Measurements from ENCODE around the gene VWA8. TPM values are rescaled to one million over a fixed set of nuclear protein-coding genes. Genes with fewer than 3 reads are reported as not detected.

The VWA8 gene
- total RNA-seq, 1 experiment from 2014 or later: 22.6 TPM

- ChIA-PET CTCF (no interaction called here), RAD21 (ENCODE audit: low non-redundant PET in 1 of 2, low total read pairs in 2 of 2, uncharacterized antibody in 2 of 2, unreplicated experiment in 2 of 2) (no interaction called here), POLR2A (no interaction called here)
- DNase-seq (ENCODE audit: low read depth, low spot score) (no peak), ATAC-seq (no peak)
- H3K27ac ChIP-seq (ENCODE audit: low read depth, low read length): no peak overlapping the region
- no peaks in the 10 kb centered on the region for H4K20me1 ChIP-seq (ENCODE audit: insufficient read depth)
- H3K79me2 ChIP-seq (ENCODE audit: insufficient read depth, low read length): no peaks in the 10 kb centered on the region
- TF ChIP-seq RAD21 (IDR thresholded peaks at IDR 0.05; ENCODE audit: low read depth) (no peak), EZH2 (IDR thresholded peaks at IDR 0.05) (no peak), ZNF274 (IDR thresholded peaks at IDR 0.05; ENCODE audit: low read depth, low read length) (no peak), ELF1 (IDR thresholded peaks at IDR 0.05; ENCODE audit: borderline replicate concordance, low read depth) (no peak), FOSL1 (IDR thresholded peaks at IDR 0.05; ENCODE audit: low read depth) (no peak), YY1 (IDR thresholded peaks at IDR 0.05; ENCODE audit: extremely low read depth, insufficient replicate concordance, low read depth, low read length) (no peak), CEBPB (IDR thresholded peaks at IDR 0.05; ENCODE audit: low read depth) (no peak), CBX3 (IDR thresholded peaks at IDR 0.05; ENCODE audit: low read depth) (no peak), SIN3A (IDR thresholded peaks at IDR 0.05; ENCODE audit: low read depth) (no peak), EGR1 (IDR thresholded peaks at IDR 0.05; ENCODE audit: low read depth) (no peak), CTCF (IDR thresholded peaks at IDR 0.05 in 2 of 3, conservative IDR thresholded peaks at IDR 0.05 in 1 of 3; ENCODE audit: borderline replicate concordance in 1 of 3, insufficient read depth in 1 of 3, low read depth in 2 of 3, low read length in 2 of 3) (no peak), ATF3 (IDR thresholded peaks at IDR 0.05) (no peak), REST (IDR thresholded peaks at IDR 0.05; ENCODE audit: low read depth) (no peak), JUND (IDR thresholded peaks at IDR 0.05) (no peak), SP1 (IDR thresholded peaks at IDR 0.05; ENCODE audit: low read depth) (no peak), POLR2A (IDR thresholded peaks at IDR 0.05; ENCODE audit: borderline replicate concordance, extremely low read depth, insufficient read depth, insufficient read length) (no peak), EZH2phosphoT487 (IDR thresholded peaks at IDR 0.05; ENCODE audit: borderline replicate concordance) (no peak)
- TF ChIP-seq, protein P1, sequence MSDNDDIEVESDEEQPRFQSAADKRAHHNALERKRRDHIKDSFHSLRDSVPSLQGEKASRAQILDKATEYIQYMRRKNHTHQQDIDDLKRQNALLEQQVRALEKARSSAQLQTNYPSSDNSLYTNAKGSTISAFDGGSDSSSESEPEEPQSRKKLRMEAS (IDR thresholded peaks at IDR 0.05): no peak
- TF ChIP-seq, protein P2, sequence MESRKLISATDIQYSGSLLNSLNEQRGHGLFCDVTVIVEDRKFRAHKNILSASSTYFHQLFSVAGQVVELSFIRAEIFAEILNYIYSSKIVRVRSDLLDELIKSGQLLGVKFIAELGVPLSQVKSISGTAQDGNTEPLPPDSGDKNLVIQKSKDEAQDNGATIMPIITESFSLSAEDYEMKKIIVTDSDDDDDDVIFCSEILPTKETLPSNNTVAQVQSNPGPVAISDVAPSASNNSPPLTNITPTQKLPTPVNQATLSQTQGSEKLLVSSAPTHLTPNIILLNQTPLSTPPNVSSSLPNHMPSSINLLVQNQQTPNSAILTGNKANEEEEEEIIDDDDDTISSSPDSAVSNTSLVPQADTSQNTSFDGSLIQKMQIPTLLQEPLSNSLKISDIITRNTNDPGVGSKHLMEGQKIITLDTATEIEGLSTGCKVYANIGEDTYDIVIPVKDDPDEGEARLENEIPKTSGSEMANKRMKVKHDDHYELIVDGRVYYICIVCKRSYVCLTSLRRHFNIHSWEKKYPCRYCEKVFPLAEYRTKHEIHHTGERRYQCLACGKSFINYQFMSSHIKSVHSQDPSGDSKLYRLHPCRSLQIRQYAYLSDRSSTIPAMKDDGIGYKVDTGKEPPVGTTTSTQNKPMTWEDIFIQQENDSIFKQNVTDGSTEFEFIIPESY (IDR thresholded peaks at IDR 0.05; ENCODE audit: extremely low read depth, insufficient replicate concordance, low read length): no peak
- H3K9ac ChIP-seq (ENCODE audit: low read length): no peak overlapping the region
- no peaks in the 10 kb centered on the region for H3K9me2 ChIP-seq (ENCODE audit: insufficient read depth)
- H3K27me3 ChIP-seq (ENCODE audit: insufficient read depth, low read length): no peaks in the 10 kb centered on the region
- H3K4me2 ChIP-seq (ENCODE audit: low read length): no peak overlapping the region
- H3K4me3 ChIP-seq (replicated peaks in 1 of 2; ENCODE audit: low read depth in 1 of 2, low read length in 2 of 2): no peak overlapping the region
- H2AFZ ChIP-seq (ENCODE audit: low read depth, low read length, poor library complexity, severe bottlenecking): no peak overlapping the region
- intact Hi-C loops (cut with micrococcal nuclease): no loop called here
- peaks cover 0 to 8% of the 10 kb centered on the region in 2 experiments; a peak in 2 of 4 replicates for H3K4me1 ChIP-seq (ENCODE audit: control insufficient read depth in 1 of 2, insufficient read depth in 2 of 2, low read length in 2 of 2)
- H3K36me3 ChIP-seq (ENCODE audit: control insufficient read depth in 1 of 2, insufficient read depth in 2 of 2, low read length in 2 of 2): no peaks in the 10 kb centered on the region
- H3K9me3 ChIP-seq (ENCODE audit: control insufficient read depth in 1 of 2, insufficient read depth in 1 of 2, low read depth in 1 of 2, low read length in 2 of 2): no peaks in the 10 kb centered on the region
- no TSS peak for BruUV-seq (replicated peaks)
Measured at GRCh38 chr13:41550276-41550675, 410.6 kb downstream of the VWA8 start.

All from HCT116 (cell line).